Left hindlimb (tissue), 1 donor: ENCODE data around the gene POLE.
"Not testable (repeated sequence)": the region's sequence is repeated elsewhere in the genome, so short reads cannot be mapped to it uniquely, and the experiment has no call there.

Experiments
- DNase-seq: peaks from one replicate; pipeline ENCODE4 v3.0.0-alpha.2; 2018

The POLE gene

GRCh38 chr12:132608231-132609171 is 78.6 kb downstream of the POLE start:
- no peak for DNase-seq

GRCh38 chr12:132606927-132607326 is 80.2 kb downstream of the POLE start:
- no peak for DNase-seq

GRCh38 chr12:132606466-132606865 is 80.7 kb downstream of the POLE start:
- no peak for DNase-seq

GRCh38 chr12:132605892-132606291 is 81.2 kb downstream of the POLE start:
- no peak for DNase-seq

GRCh38 chr12:132604668-132605441 is 82.3 kb downstream of the POLE start:
- DNase-seq: no peak

GRCh38 chr12:132604151-132604618 is 83.0 kb downstream of the POLE start:
- no peak for DNase-seq

GRCh38 chr12:132603240-132604150 is 83.6 kb downstream of the POLE start:
- peak; percentile 26 for DNase-seq

- peak; percentile 71 for DNase-seq
Observed at GRCh38 chr12:132602572-132603239, 84.4 kb downstream of the POLE start.

GRCh38 chr12:132601171-132601883 is 85.8 kb downstream of the POLE start:
- DNase-seq: no peak

- peak; percentile 83 for DNase-seq
Observed at GRCh38 chr12:132600048-132601032, 86.8 kb downstream of the POLE start.

GRCh38 chr12:132599502-132599901 is 87.6 kb downstream of the POLE start:
- DNase-seq: not testable (repeated sequence)

- peak; percentile 77 for DNase-seq
Observed at GRCh38 chr12:132597333-132598316, 89.5 kb downstream of the POLE start.

- DNase-seq: no peak
Observed at GRCh38 chr12:132596016-132596415, 91.1 kb downstream of the POLE start.

GRCh38 chr12:132595183-132595582 is 92.0 kb downstream of the POLE start:
- no peak for DNase-seq

- peak; percentile 92 for DNase-seq
Observed at GRCh38 chr12:132593938-132594358, 93.2 kb downstream of the POLE start.

- no peak for DNase-seq
Observed at GRCh38 chr12:132593521-132593920, 93.6 kb downstream of the POLE start.

- no peak for DNase-seq
Observed at GRCh38 chr12:132593071-132593470, 94.1 kb downstream of the POLE start.

GRCh38 chr12:132592282-132592970 is 94.7 kb downstream of the POLE start:
- no peak for DNase-seq
